ENCODE data around the gene GAL3ST1. TPM values are rescaled to one million over a fixed set of nuclear protein-coding genes. Genes with fewer than 3 reads are reported as not detected.
"Not testable (repeated sequence)": the region's sequence is repeated elsewhere in the genome, so short reads cannot be mapped to it uniquely, and the experiment has no call there.

GAL3ST1 gene
- total and polyA plus RNA-seq, 2 experiments from 2014 or later, result 11.4 to 17.1 TPM

DNA sequence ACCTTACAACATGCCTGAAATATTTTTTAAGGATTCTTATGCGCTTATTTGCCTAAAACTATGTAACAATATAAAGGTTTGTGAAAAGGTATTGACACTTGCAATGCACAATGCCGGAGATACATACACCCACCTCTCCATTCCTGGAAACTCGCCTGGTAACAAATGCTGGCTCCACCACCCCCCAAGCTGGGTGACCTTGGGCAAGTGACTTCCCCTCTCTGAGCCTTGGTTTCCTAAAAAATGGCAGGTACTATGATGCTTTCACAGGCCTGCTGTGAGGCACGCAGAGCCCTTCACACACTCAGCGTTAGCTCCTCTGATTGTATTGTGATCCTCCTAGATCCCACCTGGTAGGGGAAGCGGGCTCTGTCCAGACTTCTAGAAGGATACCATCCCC lies 2.3 kb downstream of the GAL3ST1 start:
- Histone ChIP-seq H3K36me3 (replicated peaks; ENCODE audit: insufficient read depth, low read depth) (no peaks in the 10 kb centered on the region), H3K9me2 (replicated peaks; ENCODE audit: insufficient read depth) (no peaks in the 10 kb centered on the region), H3K79me2 (peaks cover 5% of the 10 kb centered on the region), H3K27me3 (no peaks in the 10 kb centered on the region), H3K4me2 (peak overlapping the region; percentile 95), H4K20me1 (ENCODE audit: insufficient read depth, poor library complexity, severe bottlenecking) (no peaks in the 10 kb centered on the region), H3K27ac (peak overlapping the region; percentile 34), H3K4me1 (ENCODE audit: insufficient read depth) (peaks cover 14% of the 10 kb centered on the region), H2AFZ (no peak overlapping the region), H3K4me3 (no peak overlapping the region), H3K9me3 (ENCODE audit: low read depth) (no peaks in the 10 kb centered on the region)
- TF ChIP-seq EZH2phosphoT487 (IDR thresholded peaks at IDR 0.05; ENCODE audit: low read depth, severe bottlenecking, unreplicated experiment), result no peak
- TF ChIP-seq EZH2 (IDR thresholded peaks at IDR 0.05; ENCODE audit: borderline replicate concordance), result no peak
- TF ChIP-seq, protein P1, sequence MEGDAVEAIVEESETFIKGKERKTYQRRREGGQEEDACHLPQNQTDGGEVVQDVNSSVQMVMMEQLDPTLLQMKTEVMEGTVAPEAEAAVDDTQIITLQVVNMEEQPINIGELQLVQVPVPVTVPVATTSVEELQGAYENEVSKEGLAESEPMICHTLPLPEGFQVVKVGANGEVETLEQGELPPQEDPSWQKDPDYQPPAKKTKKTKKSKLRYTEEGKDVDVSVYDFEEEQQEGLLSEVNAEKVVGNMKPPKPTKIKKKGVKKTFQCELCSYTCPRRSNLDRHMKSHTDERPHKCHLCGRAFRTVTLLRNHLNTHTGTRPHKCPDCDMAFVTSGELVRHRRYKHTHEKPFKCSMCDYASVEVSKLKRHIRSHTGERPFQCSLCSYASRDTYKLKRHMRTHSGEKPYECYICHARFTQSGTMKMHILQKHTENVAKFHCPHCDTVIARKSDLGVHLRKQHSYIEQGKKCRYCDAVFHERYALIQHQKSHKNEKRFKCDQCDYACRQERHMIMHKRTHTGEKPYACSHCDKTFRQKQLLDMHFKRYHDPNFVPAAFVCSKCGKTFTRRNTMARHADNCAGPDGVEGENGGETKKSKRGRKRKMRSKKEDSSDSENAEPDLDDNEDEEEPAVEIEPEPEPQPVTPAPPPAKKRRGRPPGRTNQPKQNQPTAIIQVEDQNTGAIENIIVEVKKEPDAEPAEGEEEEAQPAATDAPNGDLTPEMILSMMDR (IDR thresholded peaks at IDR 0.05; ENCODE audit: poor library complexity), result no peak
- DNase-seq (ENCODE audit: low spot score), result no peak
- 90% methylated on average over 6 of the region's 6 CpGs for WGBS (ENCODE audit: low lambda C conversion rate, missing lambda C conversion rate)

DNA sequence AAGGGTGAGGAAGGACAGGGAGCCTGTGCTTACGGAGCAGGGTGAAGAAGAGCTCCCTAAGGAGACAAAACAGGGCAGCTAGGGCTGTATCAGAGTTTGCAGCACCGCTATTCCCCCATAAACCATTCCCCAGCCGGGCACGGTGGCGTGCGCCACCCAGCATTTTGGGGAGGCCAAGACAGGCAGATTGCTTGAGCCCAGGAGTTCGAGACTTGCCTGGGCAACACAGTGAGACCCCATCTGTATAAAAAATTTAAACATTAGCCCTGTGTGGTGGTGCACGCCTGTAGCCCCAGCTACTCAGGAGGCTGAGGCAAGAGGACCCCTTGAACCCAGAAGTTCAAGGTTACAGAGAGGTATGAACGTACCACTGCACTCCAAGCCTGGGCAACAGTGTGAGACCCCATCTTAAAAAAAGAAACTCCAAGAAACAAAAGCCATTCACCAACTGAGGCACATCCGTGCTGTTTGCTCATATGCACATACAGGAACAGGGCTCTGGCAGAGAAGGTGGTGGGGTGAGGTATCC lies 4.7 kb downstream of the GAL3ST1 start:
- Histone ChIP-seq H2AFZ (no peak overlapping the region), H3K79me2 (peaks cover 5% of the 10 kb centered on the region), H3K4me2 (no peak overlapping the region), H3K9me2 (replicated peaks; ENCODE audit: insufficient read depth) (no peaks in the 10 kb centered on the region), H3K4me3 (no peak overlapping the region), H3K27me3 (no peaks in the 10 kb centered on the region), H3K36me3 (replicated peaks; ENCODE audit: insufficient read depth, low read depth) (no peaks in the 10 kb centered on the region), H3K4me1 (ENCODE audit: insufficient read depth) (peaks cover 16% of the 10 kb centered on the region), H4K20me1 (ENCODE audit: insufficient read depth, poor library complexity, severe bottlenecking) (no peaks in the 10 kb centered on the region), H3K27ac (no peak overlapping the region), H3K9me3 (ENCODE audit: low read depth) (no peaks in the 10 kb centered on the region)
- 93% methylated on average over 10 of the region's 10 CpGs for WGBS (ENCODE audit: low lambda C conversion rate, missing lambda C conversion rate)
- TF ChIP-seq EZH2phosphoT487 (IDR thresholded peaks at IDR 0.05; ENCODE audit: low read depth, severe bottlenecking, unreplicated experiment) (no peak), EZH2 (IDR thresholded peaks at IDR 0.05; ENCODE audit: borderline replicate concordance) (no peak)
- TF ChIP-seq, protein P1 (IDR thresholded peaks at IDR 0.05; ENCODE audit: poor library complexity), result no peak
- no peak for DNase-seq (ENCODE audit: low spot score)

DNA sequence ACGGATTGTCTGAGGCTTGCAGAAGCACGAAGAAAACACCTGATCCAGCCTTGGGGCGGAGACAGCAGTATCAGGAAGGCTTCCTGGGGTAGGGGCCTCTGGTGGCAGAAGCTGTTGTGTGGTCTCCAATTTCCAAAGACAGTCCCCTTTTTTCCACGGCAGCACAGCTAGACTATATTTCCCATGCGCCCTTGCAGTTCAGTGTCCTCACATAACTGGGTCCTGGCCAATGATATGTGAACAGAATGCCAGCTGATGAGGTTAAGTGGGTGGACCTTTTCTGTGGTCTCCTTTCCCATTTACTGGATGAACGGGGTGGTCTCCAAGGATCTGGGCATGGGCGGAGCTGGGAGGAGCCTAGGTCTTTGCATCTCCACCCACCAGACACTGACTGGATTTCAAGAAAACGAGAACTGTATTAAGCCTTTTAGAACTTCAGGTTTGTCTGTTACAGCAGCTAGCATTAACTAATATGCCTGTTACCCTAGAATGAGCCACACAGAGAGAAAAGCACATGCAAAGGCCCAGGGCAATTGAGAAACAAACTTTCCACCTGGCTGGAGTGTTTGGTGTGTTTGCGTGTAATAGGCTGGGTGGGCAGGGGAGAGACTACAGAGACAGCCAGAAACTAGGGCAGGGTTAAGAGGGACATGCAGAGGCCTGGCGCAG lies 6.2 kb downstream of the GAL3ST1 start:
- no peak for DNase-seq (ENCODE audit: low spot score)
- no peak for TF ChIP-seq EZH2phosphoT487 (IDR thresholded peaks at IDR 0.05; ENCODE audit: low read depth, severe bottlenecking, unreplicated experiment)
- TF ChIP-seq EZH2 (IDR thresholded peaks at IDR 0.05; ENCODE audit: borderline replicate concordance), result no peak
- TF ChIP-seq, protein P1 (IDR thresholded peaks at IDR 0.05; ENCODE audit: poor library complexity), result no peak
- WGBS (ENCODE audit: low lambda C conversion rate, missing lambda C conversion rate), result 77% methylated on average over 10 of the region's 10 CpGs

DNA sequence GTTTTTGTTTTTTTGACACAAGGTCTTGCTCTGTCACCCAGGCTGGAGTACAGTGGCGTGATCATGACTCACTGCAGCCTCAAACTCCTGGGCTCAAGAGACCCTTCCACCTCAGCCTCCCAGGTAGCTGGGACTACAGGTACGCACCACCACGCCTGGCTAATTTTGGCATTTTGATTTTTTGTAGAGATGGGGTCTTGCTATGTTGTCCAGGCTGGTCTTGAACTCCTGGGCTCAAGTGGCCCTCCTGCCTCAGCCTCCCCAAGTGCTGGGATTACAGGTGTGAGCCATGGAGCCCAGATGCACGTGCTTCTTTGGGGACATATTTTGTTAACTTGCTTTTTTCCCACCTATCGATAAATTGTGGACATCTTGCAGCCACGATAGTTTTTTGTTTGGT lies 7.2 kb downstream of the GAL3ST1 start:
- H3K9me3 ChIP-seq (ENCODE audit: low read depth); H2AFZ ChIP-seq; H4K20me1 ChIP-seq (ENCODE audit: insufficient read depth, poor library complexity, severe bottlenecking); H3K4me3 ChIP-seq; H3K36me3 ChIP-seq (replicated peaks; ENCODE audit: insufficient read depth, low read depth); DNase-seq (ENCODE audit: low spot score); H3K79me2 ChIP-seq; H3K27me3 ChIP-seq; H3K4me1 ChIP-seq (ENCODE audit: insufficient read depth); H3K27ac ChIP-seq; H3K9me2 ChIP-seq (replicated peaks; ENCODE audit: insufficient read depth); H3K4me2 ChIP-seq: not testable (repeated sequence)
- 93% methylated on average over 6 of the region's 6 CpGs for WGBS (ENCODE audit: low lambda C conversion rate, missing lambda C conversion rate)

More for the DNA sequence above, 6.2 kb downstream of the GAL3ST1 start:
- H3K4me3 ChIP-seq, result no peak overlapping the region
- H4K20me1 ChIP-seq (ENCODE audit: insufficient read depth, poor library complexity, severe bottlenecking), result no peaks in the 10 kb centered on the region
- H3K27me3 ChIP-seq, result no peaks in the 10 kb centered on the region
- H3K27ac ChIP-seq, result no peak overlapping the region
- H3K9me2 ChIP-seq (replicated peaks; ENCODE audit: insufficient read depth), result no peaks in the 10 kb centered on the region
- no peak overlapping the region for H3K4me2 ChIP-seq
- H3K4me1 ChIP-seq (ENCODE audit: insufficient read depth), result peaks cover 9% of the 10 kb centered on the region
- no peak overlapping the region for H2AFZ ChIP-seq
- peaks cover 5% of the 10 kb centered on the region for H3K79me2 ChIP-seq
- H3K36me3 ChIP-seq (replicated peaks; ENCODE audit: insufficient read depth, low read depth), result no peaks in the 10 kb centered on the region
- H3K9me3 ChIP-seq (ENCODE audit: low read depth), result no peaks in the 10 kb centered on the region
